Measurements from ENCODE around the gene TRIM44. TPM values are rescaled to one million over a fixed set of nuclear protein-coding genes. Genes with fewer than 3 reads are reported as not detected.

TRIM44 gene
- total and polyA plus RNA-seq, 4 donors, result 3.7 to 15.1 (median 10.4) TPM

DNA sequence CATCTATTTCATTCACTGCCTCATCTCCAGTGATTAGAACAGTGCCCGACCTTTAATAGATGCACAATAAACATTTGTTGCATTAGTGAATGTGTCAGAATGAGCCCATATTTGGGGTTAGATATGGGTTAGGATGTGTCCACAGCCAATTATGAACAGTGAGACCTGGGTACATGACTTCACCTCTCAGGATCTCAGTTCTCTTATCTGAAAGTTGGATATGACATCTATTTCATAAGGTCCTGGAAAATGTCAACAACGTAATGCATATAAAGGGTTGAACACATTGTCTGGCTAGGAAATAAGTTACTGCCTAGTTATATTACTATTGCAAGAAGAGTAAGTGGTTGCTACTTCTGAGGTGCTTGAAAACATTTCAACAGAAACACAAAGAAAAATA is 201.6 kb downstream of the TRIM44 start (continued):
- TF ChIP-seq, protein P1, sequence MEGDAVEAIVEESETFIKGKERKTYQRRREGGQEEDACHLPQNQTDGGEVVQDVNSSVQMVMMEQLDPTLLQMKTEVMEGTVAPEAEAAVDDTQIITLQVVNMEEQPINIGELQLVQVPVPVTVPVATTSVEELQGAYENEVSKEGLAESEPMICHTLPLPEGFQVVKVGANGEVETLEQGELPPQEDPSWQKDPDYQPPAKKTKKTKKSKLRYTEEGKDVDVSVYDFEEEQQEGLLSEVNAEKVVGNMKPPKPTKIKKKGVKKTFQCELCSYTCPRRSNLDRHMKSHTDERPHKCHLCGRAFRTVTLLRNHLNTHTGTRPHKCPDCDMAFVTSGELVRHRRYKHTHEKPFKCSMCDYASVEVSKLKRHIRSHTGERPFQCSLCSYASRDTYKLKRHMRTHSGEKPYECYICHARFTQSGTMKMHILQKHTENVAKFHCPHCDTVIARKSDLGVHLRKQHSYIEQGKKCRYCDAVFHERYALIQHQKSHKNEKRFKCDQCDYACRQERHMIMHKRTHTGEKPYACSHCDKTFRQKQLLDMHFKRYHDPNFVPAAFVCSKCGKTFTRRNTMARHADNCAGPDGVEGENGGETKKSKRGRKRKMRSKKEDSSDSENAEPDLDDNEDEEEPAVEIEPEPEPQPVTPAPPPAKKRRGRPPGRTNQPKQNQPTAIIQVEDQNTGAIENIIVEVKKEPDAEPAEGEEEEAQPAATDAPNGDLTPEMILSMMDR (IDR thresholded peaks at IDR 0.05; ENCODE audit: low read depth, low read length, missing input control), result no peak
- no peak for TF ChIP-seq SP1 (IDR thresholded peaks at IDR 0.05)
- TF ChIP-seq, protein P2, sequence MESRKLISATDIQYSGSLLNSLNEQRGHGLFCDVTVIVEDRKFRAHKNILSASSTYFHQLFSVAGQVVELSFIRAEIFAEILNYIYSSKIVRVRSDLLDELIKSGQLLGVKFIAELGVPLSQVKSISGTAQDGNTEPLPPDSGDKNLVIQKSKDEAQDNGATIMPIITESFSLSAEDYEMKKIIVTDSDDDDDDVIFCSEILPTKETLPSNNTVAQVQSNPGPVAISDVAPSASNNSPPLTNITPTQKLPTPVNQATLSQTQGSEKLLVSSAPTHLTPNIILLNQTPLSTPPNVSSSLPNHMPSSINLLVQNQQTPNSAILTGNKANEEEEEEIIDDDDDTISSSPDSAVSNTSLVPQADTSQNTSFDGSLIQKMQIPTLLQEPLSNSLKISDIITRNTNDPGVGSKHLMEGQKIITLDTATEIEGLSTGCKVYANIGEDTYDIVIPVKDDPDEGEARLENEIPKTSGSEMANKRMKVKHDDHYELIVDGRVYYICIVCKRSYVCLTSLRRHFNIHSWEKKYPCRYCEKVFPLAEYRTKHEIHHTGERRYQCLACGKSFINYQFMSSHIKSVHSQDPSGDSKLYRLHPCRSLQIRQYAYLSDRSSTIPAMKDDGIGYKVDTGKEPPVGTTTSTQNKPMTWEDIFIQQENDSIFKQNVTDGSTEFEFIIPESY (IDR thresholded peaks at IDR 0.05), result no peak

DNA sequence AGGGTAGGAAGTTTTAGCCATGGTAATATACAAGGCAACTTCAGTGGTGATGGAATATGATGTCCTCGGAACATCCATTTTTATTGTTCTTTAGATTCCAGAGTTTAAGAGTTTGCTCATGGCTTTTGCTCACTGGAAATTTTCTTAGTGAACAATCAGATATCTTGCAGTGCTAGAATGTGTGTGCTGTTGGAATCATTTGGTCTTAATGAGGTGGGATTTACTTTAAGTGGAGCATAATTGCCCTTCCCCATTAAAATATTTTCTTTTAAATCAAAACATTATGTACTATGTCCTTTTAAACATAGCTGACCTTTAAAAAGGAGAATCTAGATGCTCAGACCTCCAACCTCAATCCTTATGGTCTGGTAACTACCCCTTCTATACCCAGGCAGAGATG is 204.0 kb downstream of the TRIM44 start:
- Histone ChIP-seq H3K4me3 (ENCODE audit: low read depth in 1 of 3, low read length in 3 of 3) (no peak overlapping the region), H3K4me1 (ENCODE audit: control insufficient read depth in 4 of 4, insufficient read depth in 4 of 4, low read length in 3 of 4) (no peaks in the 10 kb centered on the region), H3K9ac (ENCODE audit: low read depth in 1 of 2, low read length in 2 of 2) (no peak overlapping the region), H3K9me3 (ENCODE audit: control insufficient read depth in 4 of 4, low read length in 3 of 4) (peaks cover 2 to 9% (median 5%) of the 10 kb centered on the region in 4 donors), H3K27me3 (ENCODE audit: control insufficient read depth in 4 of 4, insufficient read depth in 4 of 4, low read length in 3 of 4) (no peaks in the 10 kb centered on the region), H3K27ac (ENCODE audit: low read depth in 1 of 2, low read length in 2 of 2) (no peak overlapping the region), H3K36me3 (ENCODE audit: control insufficient read depth in 4 of 4, insufficient read depth in 3 of 4, low read depth in 1 of 4, low read length in 3 of 4) (no peaks in the 10 kb centered on the region)
- WGBS, result 94% methylated on average over 1 of the region's 1 CpG
- DNase-seq (ENCODE audit: low spot score), result no peak
- TF ChIP-seq, protein P3, sequence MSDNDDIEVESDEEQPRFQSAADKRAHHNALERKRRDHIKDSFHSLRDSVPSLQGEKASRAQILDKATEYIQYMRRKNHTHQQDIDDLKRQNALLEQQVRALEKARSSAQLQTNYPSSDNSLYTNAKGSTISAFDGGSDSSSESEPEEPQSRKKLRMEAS (IDR thresholded peaks at IDR 0.05), result no peak
- no peak for TF ChIP-seq JUND (IDR thresholded peaks at IDR 0.05)
- TF ChIP-seq HNF4G (IDR thresholded peaks at IDR 0.05), result no peak
- no peak for TF ChIP-seq EGR1 (IDR thresholded peaks at IDR 0.05; ENCODE audit: low read depth in 2 of 2)
- TF ChIP-seq RXRA (IDR thresholded peaks at IDR 0.05), result no peak

Other genes with a start within 250 kb of the TRIM44 start
- 10 to 100 TPM in 1 of 2 donors, 1 to 10 TPM in 1; 6.4 to 15.7 TPM for gene SLC1A2, start 243.2 kb upstream of the TRIM44 start, total RNA-seq
- gene SLC1A2, start 243.2 kb upstream of the TRIM44 start, polyA plus RNA-seq, result 10 to 100 TPM; 11.3 to 19.5 TPM
- gene PAMR1, start 137.2 kb upstream of the TRIM44 start, total RNA-seq, result 1 to 10 TPM; 3.6 to 5.0 TPM
- gene PAMR1, start 137.2 kb upstream of the TRIM44 start, polyA plus RNA-seq, result 1 to 10 TPM; 2.0 to 2.1 TPM
- 1 to 10 TPM; 1.2 to 3.0 TPM for gene FJX1, start 44.3 kb upstream of the TRIM44 start, total RNA-seq
- 1 to 10 TPM in 1 of 2 donors, under 1 TPM in 1; 0.46 to 1.1 TPM for gene FJX1, start 44.3 kb upstream of the TRIM44 start, polyA plus RNA-seq